A549 (cell line): ENCODE results near the gene UPK3A. TPM values are rescaled to one million over a fixed set of nuclear protein-coding genes. Genes with fewer than 3 reads are reported as not detected.
A peak's percentile ranks its signal among the peaks of the same experiment; 100 is the strongest.
"Not testable (repeated sequence)": the region's sequence is repeated elsewhere in the genome, so short reads cannot be mapped to it uniquely, and the experiment has no call there.

Experiments
- ATAC-seq, 2 experiments: fragments of 200-7000 bp in 1 of 2; fragments of >200 bp in 1 of 2; cut with Nextera tagmentation in 1 of 2; cut with Tn5 transposase in 1 of 2; 3 replicates each; pipeline versions ENCODE4 v1.8.0 to v1.9.1; 2018 to 2020; ENCODE audit warnings: mild to moderate bottlenecking in 1 of 2, moderate library complexity in 1 of 2
- CTCF ChIA-PET: fragments of 300-600 bp; sonication (Branson Sonifier 250); formaldehyde crosslinking; extraction: SDS; loops from one replicate; lab custom pipeline; 2021; ENCODE audit warnings: antibody characterized with exemption, inconsistent platforms; lab: Yijun Ruan, JAX
- POLR2A ChIA-PET: fragments of 350-600 bp; formaldehyde crosslinking; extraction: SDS; loops from one replicate; lab custom pipeline; 2021; ENCODE audit warnings: antibody characterized with exemption, inconsistent platforms; lab: Yijun Ruan, JAX
- DNase-seq, 2 experiments: peaks; one replicate each; pipeline versions ENCODE4 v3.0.0 to v3.0.0-alpha.2; 2011 to 2016; ENCODE audit warnings: low read depth in 1 of 2, low spot score in 1 of 2
- FAIRE-seq: peaks from 2 replicates; lab custom pipeline; 2011; peaks lifted over from hg19 to GRCh38; lab: Jason Lieb, UNC
- H3K27ac ChIP-seq, 2 experiments: fragments of >200 bp; sonication (Bioruptor Twin); formaldehyde crosslinking; 3 replicates each; pipeline ENCODE4 v1.5.1; 2016 to 2017
- H3K4me1 ChIP-seq: fragments of >200 bp; sonication (Bioruptor Twin); formaldehyde crosslinking; 3 replicates; pipeline ENCODE4 v1.6.1; 2016
- H3K4me2 ChIP-seq: fragments of >200 bp; sonication (Bioruptor Twin); formaldehyde crosslinking; 3 replicates; pipeline ENCODE4 v1.6.1; 2016
- H3K4me3 ChIP-seq: fragments of >200 bp; sonication (Bioruptor Twin); formaldehyde crosslinking; 3 replicates; pipeline ENCODE4 v1.5.1; 2016
- H3K9me3 ChIP-seq: fragments of >200 bp; sonication (Bioruptor Twin); formaldehyde crosslinking; 3 replicates; pipeline ENCODE4 v1.6.1; 2016
- CHD2 ChIP-seq: fragments of 150-350 bp; IDR thresholded peaks from 2 replicates; pipeline ENCODE4 v1.6.1; 2014; ENCODE audit warnings: low read length; ENCODE audit not compliant: partially characterized antibody
- EHF ChIP-seq: fragments of 250-450 bp; sonication (Bioruptor Pico); IDR thresholded peaks from 2 replicates; pipeline ENCODE4 v1.5.0; 2020; ENCODE audit warnings: mild to moderate bottlenecking
- EHMT2 ChIP-seq: fragments of 200-600 bp; sonication (generic); IDR thresholded peaks from 2 replicates; pipeline ENCODE4 v1.6.1; 2016; ENCODE audit warnings: antibody characterized with exemption, low read depth, mild to moderate bottlenecking, moderate library complexity
- EP300 ChIP-seq, 2 experiments: fragments of >200 bp; sonication (Bioruptor Twin); formaldehyde crosslinking; IDR thresholded peaks; 2 replicates in 1 of 2; 3 replicates in 1 of 2; pipeline ENCODE4 v1.6.1; 2016 to 2017
- FOXS1 ChIP-seq: fragments of 250-450 bp; sonication (Bioruptor Pico); IDR thresholded peaks from 2 replicates; pipeline ENCODE4 v1.5.0; 2020; ENCODE audit warnings: mild to moderate bottlenecking, moderate library complexity
- GATA3 ChIP-seq: IDR thresholded peaks from 2 replicates; pipeline ENCODE4 v1.6.1; 2012; ENCODE audit warnings: borderline replicate concordance
- HOXB13 ChIP-seq: fragments of 250-450 bp; sonication (Bioruptor Pico); IDR thresholded peaks from 2 replicates; pipeline ENCODE4 v1.5.0; 2020; ENCODE audit warnings: low read depth, mild to moderate bottlenecking, moderate library complexity
- HOXB5 ChIP-seq: fragments of 250-450 bp; sonication (Bioruptor Pico); IDR thresholded peaks from 2 replicates; pipeline ENCODE4 v1.5.0; 2020; ENCODE audit warnings: mild to moderate bottlenecking, moderate library complexity
- KDM5A ChIP-seq: fragments of 200-600 bp; sonication (generic); IDR thresholded peaks from 2 replicates; pipeline ENCODE4 v1.6.1; 2016; ENCODE audit warnings: antibody characterized with exemption, mild to moderate bottlenecking
- MAX ChIP-seq: IDR thresholded peaks from 2 replicates; pipeline ENCODE4 v1.6.1; 2012
- NFE2L2 ChIP-seq: fragments of 150-350 bp; conservative IDR thresholded peaks from 2 replicates; pipeline ENCODE4 v1.6.1; 2014; ENCODE audit warnings: low read length
- SMC3 ChIP-seq: fragments of >200 bp; sonication (Bioruptor Twin); formaldehyde crosslinking; IDR thresholded peaks from 3 replicates; pipeline ENCODE4 v1.6.1; 2018; ENCODE audit warnings: inconsistent platforms
- TFCP2L1 ChIP-seq: fragments of 250-450 bp; sonication (Bioruptor Pico); IDR thresholded peaks from 2 replicates; pipeline ENCODE4 v1.5.0; 2021; ENCODE audit warnings: mild to moderate bottlenecking
- ZFP36 ChIP-seq: fragments of 450-650 bp; IDR thresholded peaks from 2 replicates; pipeline ENCODE4 v1.6.1; 2014; ENCODE audit warnings: borderline replicate concordance; ENCODE audit not compliant: partially characterized antibody
- WGBS: methylation state at CpG from one replicate; pipeline ENCODE4 v1.1.6; 2017; ENCODE audit errors: missing lambda C conversion rate; 5-methylcytosine and 5-hydroxymethylcytosine counted together
- polyA plus RNA-seq, 4 experiments: library from polyadenylated mRNA; depleted of rRNA in 3 of 4; stranded (reverse); fragments of >200 nt; fragmentation: RNase III in 1 of 4; extraction: RNeasy Plus Mini Kit Qiagen cat#74134 plus additional on column Dnase treatment in 1 of 4; gene quantifications; 2 replicates in 3 of 4; 3 replicates in 1 of 4; pipeline ENCODE4 v1.2.3, GENCODE V29; 2011 to 2017
- TF ChIP-seq, protein P1 (sequence below): fragments of 250-450 bp; sonication (Bioruptor Pico); IDR thresholded peaks from 2 replicates; pipeline ENCODE4 v1.5.0; 2021; ENCODE audit warnings: mild to moderate bottlenecking, moderate library complexity, borderline replicate concordance
- TF ChIP-seq, protein P2 (sequence below): IDR thresholded peaks from 2 replicates; pipeline ENCODE4 v1.6.1; 2012

The UPK3A gene
- polyA plus RNA-seq, 2 of the 4 experiments (the other 2 are of a cell fraction) = not detected

- no peak for ATAC-seq
- no peak for FAIRE-seq
- Histone ChIP-seq H3K27ac (no peak overlapping the region), H3K4me3 (no peak overlapping the region), H3K9me3 (no peaks in the 10 kb centered on the region), H3K4me2 (no peak overlapping the region), H3K4me1 (no peaks in the 10 kb centered on the region)
- DNase-seq = no peak
- 74% methylated on average over 6 of the region's 7 CpGs for WGBS
- CTCF ChIA-PET = interaction anchor here (1.1 to 1.2 kb wide), 2 partner anchors 9 to 18 kb away, joined by 3 read pairs; no protein-coding TSS in a partner anchor
- TF ChIP-seq CHD2 = no peak
- TF ChIP-seq MAX = no peak
- no peak for TF ChIP-seq HOXB13 (CRISPR knock-in tag)
- TF ChIP-seq NFE2L2 = no peak
- TF ChIP-seq SMC3 = no peak
- POLR2A ChIA-PET = no interaction called here
Measured at GRCh38 chr22:45323695-45324094, 38.9 kb downstream of the UPK3A start.

DNA sequence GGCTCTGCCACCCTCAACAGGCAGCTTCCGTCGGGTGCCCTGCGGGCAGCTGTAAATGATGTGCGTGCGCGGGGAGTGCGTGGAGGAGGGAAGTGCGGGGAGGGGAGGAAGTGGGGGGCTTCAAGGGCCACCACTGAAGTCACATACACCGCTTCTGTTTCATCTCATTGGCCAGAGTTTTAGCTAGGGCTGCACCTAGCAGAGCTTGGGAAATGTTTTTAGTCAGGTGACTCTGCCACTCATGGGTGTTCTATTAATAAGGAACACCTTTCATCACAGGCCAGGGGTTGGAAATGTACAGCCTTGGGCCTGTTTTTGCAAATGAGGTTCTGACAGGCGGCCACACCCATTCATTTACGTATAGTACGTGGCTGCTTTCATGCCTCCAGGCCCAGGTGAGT is 39.6 kb downstream of the UPK3A start:
- ATAC-seq = no peak

GRCh38 chr22:45328261-45328660 is 43.5 kb downstream of the UPK3A start:
- H3K4me3 ChIP-seq, DNase-seq, H3K4me1 ChIP-seq, H3K27ac ChIP-seq, POLR2A ChIA-PET, CTCF ChIA-PET, H3K9me3 ChIP-seq, H3K4me2 ChIP-seq: not testable (repeated sequence)
- FAIRE-seq (peak; percentile 70), ATAC-seq (0 out of 6 replicates have a peak, but pooled peaks of 1 of the 2 experiments have one; percentile 34)
- WGBS = 96% methylated on average over 5 of the region's 8 CpGs

More for the DNA sequence above, 39.6 kb downstream of the UPK3A start:
- H3K4me3 ChIP-seq = no peak overlapping the region
- 90% methylated on average over 5 of the region's 12 CpGs for WGBS
- no peak overlapping the region for H3K27ac ChIP-seq
- H3K4me2 ChIP-seq = no peak overlapping the region
- no peak for FAIRE-seq
- no peaks in the 10 kb centered on the region for H3K4me1 ChIP-seq
- H3K9me3 ChIP-seq = no peaks in the 10 kb centered on the region
- DNase-seq = no peak
- ChIA-PET CTCF (interaction anchor here (1.1 kb wide), 1 partner anchor 17 kb away, joined by 3 read pairs; no protein-coding TSS in a partner anchor), POLR2A (no interaction called here)
- TF ChIP-seq FOXS1 (CRISPR knock-in tag) (no peak), HOXB5 (CRISPR knock-in tag) (no peak)

DNA sequence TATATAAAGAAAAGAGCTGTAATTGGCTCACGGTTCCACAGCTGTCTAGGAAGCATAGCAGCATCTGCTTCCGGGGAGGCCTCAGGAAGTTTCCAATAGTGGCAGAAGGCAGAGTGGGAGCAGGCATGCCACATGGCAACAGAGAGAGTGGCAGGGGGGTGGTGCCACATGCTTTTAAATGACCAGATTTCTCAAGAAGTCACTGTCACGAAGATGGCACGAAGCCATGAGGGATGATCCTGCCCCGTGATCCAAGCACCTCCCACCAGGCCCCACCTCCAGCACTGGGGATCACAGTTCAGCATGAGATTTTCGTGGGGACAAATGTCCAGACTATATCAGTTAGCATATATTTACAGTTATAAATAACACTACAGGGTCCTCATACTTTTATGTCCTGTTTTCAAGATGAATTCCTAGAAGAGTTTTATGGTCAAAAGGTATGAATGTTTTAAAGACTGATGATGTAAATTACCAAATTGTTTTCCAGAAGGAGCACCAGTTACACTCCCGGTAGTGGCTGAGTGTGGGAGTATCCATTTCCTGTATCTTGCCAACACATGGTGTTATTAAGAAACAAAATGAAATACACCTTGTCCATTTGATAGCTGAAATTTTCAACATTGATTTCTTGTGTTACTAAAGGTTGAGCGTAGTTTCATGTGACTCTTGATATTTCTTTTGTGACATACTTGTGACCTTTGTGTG is 44.2 kb downstream of the UPK3A start:
- no peaks in the 10 kb centered on the region for H3K4me1 ChIP-seq
- ChIA-PET CTCF (no interaction called here), POLR2A (no interaction called here)
- WGBS = 81% methylated on average over 8 of the region's 8 CpGs
- FAIRE-seq (no peak), DNase-seq (no peak), ATAC-seq (no peak)
- no peak overlapping the region for H3K4me2 ChIP-seq
- TF ChIP-seq, protein P1, sequence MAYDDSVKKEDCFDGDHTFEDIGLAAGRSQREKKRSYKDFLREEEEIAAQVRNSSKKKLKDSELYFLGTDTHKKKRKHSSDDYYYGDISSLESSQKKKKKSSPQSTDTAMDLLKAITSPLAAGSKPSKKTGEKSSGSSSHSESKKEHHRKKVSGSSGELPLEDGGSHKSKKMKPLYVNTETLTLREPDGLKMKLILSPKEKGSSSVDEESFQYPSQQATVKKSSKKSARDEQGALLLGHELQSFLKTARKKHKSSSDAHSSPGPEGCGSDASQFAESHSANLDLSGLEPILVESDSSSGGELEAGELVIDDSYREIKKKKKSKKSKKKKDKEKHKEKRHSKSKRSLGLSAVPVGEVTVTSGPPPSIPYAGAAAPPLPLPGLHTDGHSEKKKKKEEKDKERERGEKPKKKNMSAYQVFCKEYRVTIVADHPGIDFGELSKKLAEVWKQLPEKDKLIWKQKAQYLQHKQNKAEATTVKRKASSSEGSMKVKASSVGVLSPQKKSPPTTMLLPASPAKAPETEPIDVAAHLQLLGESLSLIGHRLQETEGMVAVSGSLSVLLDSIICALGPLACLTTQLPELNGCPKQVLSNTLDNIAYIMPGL (CRISPR knock-in tag) = no peak
- TF ChIP-seq EHF (CRISPR knock-in tag) (no peak), KDM5A (no peak), ZFP36 (no peak), SMC3 (no peak), GATA3 (no peak), EP300 (IDR thresholded peaks at IDR 0.05) (no peak), EHMT2 (no peak), TFCP2L1 (CRISPR knock-in tag) (no peak)
- TF ChIP-seq, protein P2, sequence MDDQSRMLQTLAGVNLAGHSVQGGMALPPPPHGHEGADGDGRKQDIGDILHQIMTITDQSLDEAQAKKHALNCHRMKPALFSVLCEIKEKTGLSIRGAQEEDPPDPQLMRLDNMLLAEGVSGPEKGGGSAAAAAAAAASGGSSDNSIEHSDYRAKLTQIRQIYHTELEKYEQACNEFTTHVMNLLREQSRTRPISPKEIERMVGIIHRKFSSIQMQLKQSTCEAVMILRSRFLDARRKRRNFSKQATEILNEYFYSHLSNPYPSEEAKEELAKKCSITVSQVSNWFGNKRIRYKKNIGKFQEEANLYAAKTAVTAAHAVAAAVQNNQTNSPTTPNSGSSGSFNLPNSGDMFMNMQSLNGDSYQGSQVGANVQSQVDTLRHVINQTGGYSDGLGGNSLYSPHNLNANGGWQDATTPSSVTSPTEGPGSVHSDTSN = no peak
- no peak overlapping the region for H3K4me3 ChIP-seq
- H3K27ac ChIP-seq = no peak overlapping the region
- no peaks in the 10 kb centered on the region for H3K9me3 ChIP-seq
